ENCODE data around the gene MRPS14.

MRPS14 gene

GRCh38 chr1:174989536-174990220 is 33.5 kb downstream of the MRPS14 start:
- no peaks in the 10 kb centered on the region for H3K4me1 ChIP-seq (ENCODE audit: control insufficient read depth, insufficient read depth, low read length)
- WGBS (ENCODE audit: insufficient coverage, insufficient read length): no CpG with 5 or more reads among the region's 5 CpGs
- no peak overlapping the region for H3K4me3 ChIP-seq (ENCODE audit: low read length)
- no peaks in the 10 kb centered on the region for H3K27me3 ChIP-seq (ENCODE audit: control insufficient read depth, insufficient read depth, low read length)
- H3K36me3 ChIP-seq (ENCODE audit: control insufficient read depth, insufficient read depth, low read length): peaks cover 11% of the 10 kb centered on the region; the same call in 1 of the 2 replicates
- no peak overlapping the region for H3K27ac ChIP-seq (ENCODE audit: low read length)
- no peak for DNase-seq (ENCODE audit: low read depth, low spot score)
- no peaks in the 10 kb centered on the region for H3K9me3 ChIP-seq (ENCODE audit: control insufficient read depth, insufficient read depth, low read length)

GRCh38 chr1:174988986-174989385 is 34.2 kb downstream of the MRPS14 start:
- Histone ChIP-seq H3K27ac (ENCODE audit: low read length) (no peak overlapping the region), H3K4me3 (ENCODE audit: low read length) (no peak overlapping the region), H3K36me3 (ENCODE audit: control insufficient read depth, insufficient read depth, low read length) (peaks cover 11% of the 10 kb centered on the region; the same call in 1 of the 2 replicates), H3K9me3 (ENCODE audit: control insufficient read depth, insufficient read depth, low read length) (no peaks in the 10 kb centered on the region), H3K27me3 (ENCODE audit: control insufficient read depth, insufficient read depth, low read length) (no peaks in the 10 kb centered on the region), H3K4me1 (ENCODE audit: control insufficient read depth, insufficient read depth, low read length) (no peaks in the 10 kb centered on the region)
- no peak for DNase-seq (ENCODE audit: low read depth, low spot score)
- no CpG with 5 or more reads among the region's 3 CpGs for WGBS (ENCODE audit: insufficient coverage, insufficient read length)

- no peaks in the 10 kb centered on the region for H3K4me1 ChIP-seq (ENCODE audit: control insufficient read depth, insufficient read depth, low read length)
- peaks cover 11% of the 10 kb centered on the region; the same call in 1 of the 2 replicates for H3K36me3 ChIP-seq (ENCODE audit: control insufficient read depth, insufficient read depth, low read length)
- H3K9me3 ChIP-seq (ENCODE audit: control insufficient read depth, insufficient read depth, low read length): no peaks in the 10 kb centered on the region
- no peak overlapping the region for H3K27ac ChIP-seq (ENCODE audit: low read length)
- no peak for DNase-seq (ENCODE audit: low read depth, low spot score)
- no peak overlapping the region for H3K4me3 ChIP-seq (ENCODE audit: low read length)
- H3K27me3 ChIP-seq (ENCODE audit: control insufficient read depth, insufficient read depth, low read length): no peaks in the 10 kb centered on the region
Observed at GRCh38 chr1:174988539-174988938, 34.7 kb downstream of the MRPS14 start.

- Histone ChIP-seq H3K4me1 (ENCODE audit: control insufficient read depth, insufficient read depth, low read length) (no peaks in the 10 kb centered on the region), H3K36me3 (ENCODE audit: control insufficient read depth, insufficient read depth, low read length) (peaks cover 12% of the 10 kb centered on the region; the same call in 1 of the 2 replicates), H3K4me3 (ENCODE audit: low read length) (no peak overlapping the region), H3K27ac (ENCODE audit: low read length) (no peak overlapping the region), H3K9me3 (ENCODE audit: control insufficient read depth, insufficient read depth, low read length) (no peaks in the 10 kb centered on the region), H3K27me3 (ENCODE audit: control insufficient read depth, insufficient read depth, low read length) (no peaks in the 10 kb centered on the region)
- no CpG with 5 or more reads among the region's 4 CpGs for WGBS (ENCODE audit: insufficient coverage, insufficient read length)
- DNase-seq (ENCODE audit: low read depth, low spot score): no peak
Observed at GRCh38 chr1:174984952-174985351, 38.3 kb downstream of the MRPS14 start.

GRCh38 chr1:174982971-174983689 is 40.1 kb downstream of the MRPS14 start:
- DNase-seq (ENCODE audit: low read depth, low spot score): no peak
- Histone ChIP-seq H3K27me3 (ENCODE audit: control insufficient read depth, insufficient read depth, low read length) (no peaks in the 10 kb centered on the region), H3K4me1 (ENCODE audit: control insufficient read depth, insufficient read depth, low read length) (no peaks in the 10 kb centered on the region), H3K36me3 (ENCODE audit: control insufficient read depth, insufficient read depth, low read length) (peaks cover 10% of the 10 kb centered on the region; the same call in 1 of the 2 replicates), H3K27ac (ENCODE audit: low read length) (no peak overlapping the region), H3K9me3 (ENCODE audit: control insufficient read depth, insufficient read depth, low read length) (no peaks in the 10 kb centered on the region), H3K4me3 (ENCODE audit: low read length) (no peak overlapping the region)

- H3K4me3 ChIP-seq (ENCODE audit: low read length): no peak overlapping the region
- no peaks in the 10 kb centered on the region for H3K9me3 ChIP-seq (ENCODE audit: control insufficient read depth, insufficient read depth, low read length)
- H3K27me3 ChIP-seq (ENCODE audit: control insufficient read depth, insufficient read depth, low read length): no peaks in the 10 kb centered on the region
- DNase-seq (ENCODE audit: low read depth, low spot score): no peak
- peaks cover 20% of the 10 kb centered on the region for H3K36me3 ChIP-seq (ENCODE audit: control insufficient read depth, insufficient read depth, low read length)
- H3K4me1 ChIP-seq (ENCODE audit: control insufficient read depth, insufficient read depth, low read length): no peaks in the 10 kb centered on the region; the same call in 1 of the 2 replicates
- no CpG with 5 or more reads among the region's 4 CpGs for WGBS (ENCODE audit: insufficient coverage, insufficient read length)
- H3K27ac ChIP-seq (ENCODE audit: low read length): no peak overlapping the region
Observed at GRCh38 chr1:174976436-174977108, 46.7 kb downstream of the MRPS14 start.

- Histone ChIP-seq H3K27ac (ENCODE audit: low read length) (no peak overlapping the region), H3K27me3 (ENCODE audit: control insufficient read depth, insufficient read depth, low read length) (no peaks in the 10 kb centered on the region), H3K4me1 (ENCODE audit: control insufficient read depth, insufficient read depth, low read length) (no peaks in the 10 kb centered on the region; the same call in 1 of the 2 replicates), H3K9me3 (ENCODE audit: control insufficient read depth, insufficient read depth, low read length) (no peaks in the 10 kb centered on the region), H3K36me3 (ENCODE audit: control insufficient read depth, insufficient read depth, low read length) (peaks cover 22% of the 10 kb centered on the region), H3K4me3 (ENCODE audit: low read length) (no peak overlapping the region)
- no peak for DNase-seq (ENCODE audit: low read depth, low spot score)
- no CpG with 5 or more reads among the region's 1 CpG for WGBS (ENCODE audit: insufficient coverage, insufficient read length)
Observed at GRCh38 chr1:174975764-174976163, 47.5 kb downstream of the MRPS14 start.

- no peaks in the 10 kb centered on the region for H3K27me3 ChIP-seq (ENCODE audit: control insufficient read depth, insufficient read depth, low read length)
- no peak for DNase-seq (ENCODE audit: low read depth, low spot score)
- H3K4me3 ChIP-seq (ENCODE audit: low read length): no peak overlapping the region
- peaks cover 22% of the 10 kb centered on the region for H3K36me3 ChIP-seq (ENCODE audit: control insufficient read depth, insufficient read depth, low read length)
- no peak overlapping the region for H3K27ac ChIP-seq (ENCODE audit: low read length)
- no peaks in the 10 kb centered on the region for H3K9me3 ChIP-seq (ENCODE audit: control insufficient read depth, insufficient read depth, low read length)
- no peaks in the 10 kb centered on the region; the same call in 1 of the 2 replicates for H3K4me1 ChIP-seq (ENCODE audit: control insufficient read depth, insufficient read depth, low read length)
- no CpG with 5 or more reads among the region's 2 CpGs for WGBS (ENCODE audit: insufficient coverage, insufficient read length)
Observed at GRCh38 chr1:174974711-174975119, 48.5 kb downstream of the MRPS14 start.

- Histone ChIP-seq H3K9me3 (ENCODE audit: control insufficient read depth, insufficient read depth, low read length) (no peaks in the 10 kb centered on the region), H3K4me3 (ENCODE audit: low read length) (no peak overlapping the region), H3K27me3 (ENCODE audit: control insufficient read depth, insufficient read depth, low read length) (no peaks in the 10 kb centered on the region), H3K36me3 (ENCODE audit: control insufficient read depth, insufficient read depth, low read length) (peaks cover 18% of the 10 kb centered on the region), H3K27ac (ENCODE audit: low read length) (no peak overlapping the region), H3K4me1 (ENCODE audit: control insufficient read depth, insufficient read depth, low read length) (no peaks in the 10 kb centered on the region; the same call in 1 of the 2 replicates)
- no CpG with 5 or more reads among the region's 2 CpGs for WGBS (ENCODE audit: insufficient coverage, insufficient read length)
- DNase-seq (ENCODE audit: low read depth, low spot score): no peak
Observed at GRCh38 chr1:174971902-174972301, 51.3 kb downstream of the MRPS14 start.

- no peak for DNase-seq (ENCODE audit: low read depth, low spot score)
- peaks cover 18% of the 10 kb centered on the region for H3K36me3 ChIP-seq (ENCODE audit: control insufficient read depth, insufficient read depth, low read length)
- H3K27ac ChIP-seq (ENCODE audit: low read length): no peak overlapping the region
- no peaks in the 10 kb centered on the region for H3K27me3 ChIP-seq (ENCODE audit: control insufficient read depth, insufficient read depth, low read length)
- H3K4me1 ChIP-seq (ENCODE audit: control insufficient read depth, insufficient read depth, low read length): no peaks in the 10 kb centered on the region; the same call in 1 of the 2 replicates
- no peak overlapping the region for H3K4me3 ChIP-seq (ENCODE audit: low read length)
- H3K9me3 ChIP-seq (ENCODE audit: control insufficient read depth, insufficient read depth, low read length): no peaks in the 10 kb centered on the region
Observed at GRCh38 chr1:174971466-174971865, 51.8 kb downstream of the MRPS14 start.
